Fibroblast of lung (primary cell): ENCODE measurements around the gene CHD6. TPM values are rescaled to one million over a fixed set of nuclear protein-coding genes. Genes with fewer than 3 reads are reported as not detected.
A peak's percentile ranks its signal among the peaks of the same experiment; 100 is the strongest.

ENCODE experiments used
- DNase-seq, 2 donors: peaks; one replicate each; pipeline versions ENCODE4 v3.0.0 to v3.0.0-alpha.2; 2010; ENCODE audit warnings: low read depth in 2 of 2
- H2AFZ ChIP-seq: 2 replicates; pipeline ENCODE4 v1.5.1; 2012; ENCODE audit warnings: low read length, control low read depth, inconsistent platforms
- H3K27ac ChIP-seq: 2 replicates; pipeline ENCODE4 v1.5.1; 2011; ENCODE audit warnings: low read length, control low read depth; ENCODE audit not compliant: insufficient read depth
- H3K27me3 ChIP-seq: 2 replicates; pipeline ENCODE4 v1.5.1; 2011; ENCODE audit warnings: mild to moderate bottlenecking, low read length; ENCODE audit not compliant: control insufficient read depth, insufficient read depth
- H3K36me3 ChIP-seq: 2 replicates; pipeline ENCODE4 v1.5.1; 2011; ENCODE audit warnings: low read length; ENCODE audit not compliant: control insufficient read depth, insufficient read depth
- H3K4me1 ChIP-seq: 2 replicates; pipeline ENCODE4 v1.5.1; 2011; ENCODE audit warnings: low read length; ENCODE audit not compliant: control insufficient read depth, insufficient read depth; ENCODE audit errors: extremely low read depth
- H3K4me2 ChIP-seq: 2 replicates; pipeline ENCODE4 v1.5.1; 2011; ENCODE audit warnings: low read length, control low read depth; ENCODE audit not compliant: insufficient read depth; ENCODE audit errors: extremely low read depth
- H3K4me3 ChIP-seq, 4 experiments: fragments of 200-600 bp in 1 of 4; sonication (generic) in 1 of 4; replicated peaks in 1 of 4; 2 replicates each; pipeline ENCODE4 v1.5.1; 2011 to 2016; ENCODE audit warnings: low read length in 4 of 4, low read depth in 3 of 4, mild to moderate bottlenecking in 3 of 4, control low read depth in 2 of 4, inconsistent platforms in 1 of 4, mixed read lengths in 1 of 4; ENCODE audit not compliant: insufficient read depth in 1 of 4; ENCODE audit errors: control extremely low read depth in 1 of 4
- H3K79me2 ChIP-seq: 2 replicates; pipeline ENCODE4 v1.5.1; 2012; ENCODE audit warnings: mild to moderate bottlenecking, low read length, inconsistent platforms; ENCODE audit not compliant: control insufficient read depth, insufficient read depth
- H3K9ac ChIP-seq: 2 replicates; pipeline ENCODE4 v1.5.1; 2011; ENCODE audit warnings: mild to moderate bottlenecking, low read length, control low read depth; ENCODE audit not compliant: insufficient read depth
- H3K9me3 ChIP-seq: 2 replicates; pipeline ENCODE4 v1.5.1; 2012; ENCODE audit warnings: low read depth, low read length; ENCODE audit not compliant: control insufficient read depth, insufficient read depth
- H4K20me1 ChIP-seq: 2 replicates; pipeline ENCODE4 v1.5.1; 2011; ENCODE audit warnings: low read length; ENCODE audit not compliant: control insufficient read depth, insufficient read depth; ENCODE audit errors: extremely low read depth
- CTCF ChIP-seq, 2 donors: IDR thresholded peaks in 1 of 2; conservative IDR thresholded peaks in 1 of 2; 1 replicate in 1 of 2; 2 replicates in 1 of 2; pipeline ENCODE4 v1.5.1; 2011 to 2012; ENCODE audit warnings: low read length in 2 of 2, control low read depth in 1 of 2, inconsistent platforms in 1 of 2, low read depth in 1 of 2, mild to moderate bottlenecking in 1 of 2
- EZH2 ChIP-seq: IDR thresholded peaks from 2 replicates; pipeline ENCODE4 v1.5.1; 2012; ENCODE audit warnings: low read length, control low read depth, mild to moderate bottlenecking; ENCODE audit errors: missing control alignments
- polyA plus RNA-seq, 2 donors: library from polyadenylated mRNA; depleted of rRNA in 1 of 2; stranded (reverse) in 1 of 2; unstranded in 1 of 2; fragments of >200 nt; gene quantifications; 2 replicates each; pipeline ENCODE4 v1.2.1, GENCODE V29; 2011 to 2012; ENCODE audit warnings: missing spikeins in 1 of 2
- total RNA-seq: library from RNA; depleted of rRNA; stranded (reverse); fragments of >200 nt; gene quantifications from 2 replicates; pipeline ENCODE4 v1.2.1, GENCODE V29; 2014

The CHD6 gene
- total and polyA plus RNA-seq, 2 donors (not counting 1 experiment from before 2014, with no cell fraction given), result 13.4 to 25.9 TPM

- Histone ChIP-seq H3K27ac (no peak overlapping the region), H3K79me2 (no peaks in the 10 kb centered on the region), H3K36me3 (no peaks in the 10 kb centered on the region), H3K27me3 (no peaks in the 10 kb centered on the region), H3K9ac (no peak overlapping the region), H3K4me2 (no peak overlapping the region), H4K20me1 (no peaks in the 10 kb centered on the region), H3K4me3 (no peak overlapping the region), H2AFZ (no peak overlapping the region), H3K9me3 (no peaks in the 10 kb centered on the region), H3K4me1 (no peaks in the 10 kb centered on the region)
- peak; percentile 59 to 77 for DNase-seq
- no peak for TF ChIP-seq CTCF (conservative IDR thresholded peaks at IDR 0.05 in 1 of 2, IDR thresholded peaks at IDR 0.05 in 1 of 2; ENCODE audit: low read depth in 1 of 2, low read length in 2 of 2)
- no peak for TF ChIP-seq EZH2
These were observed 181.5 kb downstream of the CHD6 start for GRCh38 chr20:41436679-41437078.

GRCh38 chr20:41433203-41433602, 185.0 kb downstream of the CHD6 start:
- H3K27ac ChIP-seq, result no peak overlapping the region
- DNase-seq, result no peak
- H3K79me2 ChIP-seq, result no peaks in the 10 kb centered on the region
- H4K20me1 ChIP-seq, result no peaks in the 10 kb centered on the region
- no peak overlapping the region for H3K4me2 ChIP-seq
- H3K4me3 ChIP-seq, result no peak overlapping the region
- no peak for TF ChIP-seq CTCF (conservative IDR thresholded peaks at IDR 0.05 in 1 of 2, IDR thresholded peaks at IDR 0.05 in 1 of 2; ENCODE audit: low read depth in 1 of 2, low read length in 2 of 2)
- H2AFZ ChIP-seq, result no peak overlapping the region
- no peak overlapping the region for H3K9ac ChIP-seq
- H3K4me1 ChIP-seq, result no peaks in the 10 kb centered on the region
- no peaks in the 10 kb centered on the region for H3K9me3 ChIP-seq
- H3K27me3 ChIP-seq, result no peaks in the 10 kb centered on the region
- H3K36me3 ChIP-seq, result no peaks in the 10 kb centered on the region

- no peaks in the 10 kb centered on the region for H3K36me3 ChIP-seq
- no peaks in the 10 kb centered on the region for H3K79me2 ChIP-seq
- no peaks in the 10 kb centered on the region for H3K9me3 ChIP-seq
- no peak overlapping the region for H3K4me2 ChIP-seq
- no peaks in the 10 kb centered on the region for H3K4me1 ChIP-seq
- H2AFZ ChIP-seq, result no peak overlapping the region
- H3K27me3 ChIP-seq, result no peaks in the 10 kb centered on the region
- H3K9ac ChIP-seq, result no peak overlapping the region
- no peak overlapping the region for H3K27ac ChIP-seq
- DNase-seq, result no peak
- no peaks in the 10 kb centered on the region for H4K20me1 ChIP-seq
- TF ChIP-seq CTCF (conservative IDR thresholded peaks at IDR 0.05 in 1 of 2, IDR thresholded peaks at IDR 0.05 in 1 of 2; ENCODE audit: low read depth in 1 of 2, low read length in 2 of 2), result no peak
- no peak for TF ChIP-seq EZH2
- H3K4me3 ChIP-seq, result no peak overlapping the region
These were observed 185.4 kb downstream of the CHD6 start for GRCh38 chr20:41432746-41433145.
